ENCODE measurements around the gene TP53RK. TPM values are rescaled to one million over a fixed set of nuclear protein-coding genes. Genes with fewer than 3 reads are reported as not detected.

The TP53RK gene
- total and polyA plus RNA-seq, 2 of the 13 experiments (the other 11 are each of a cell fraction or from before 2014, with no cell fraction given): 12.9 to 25.5 TPM

DNA sequence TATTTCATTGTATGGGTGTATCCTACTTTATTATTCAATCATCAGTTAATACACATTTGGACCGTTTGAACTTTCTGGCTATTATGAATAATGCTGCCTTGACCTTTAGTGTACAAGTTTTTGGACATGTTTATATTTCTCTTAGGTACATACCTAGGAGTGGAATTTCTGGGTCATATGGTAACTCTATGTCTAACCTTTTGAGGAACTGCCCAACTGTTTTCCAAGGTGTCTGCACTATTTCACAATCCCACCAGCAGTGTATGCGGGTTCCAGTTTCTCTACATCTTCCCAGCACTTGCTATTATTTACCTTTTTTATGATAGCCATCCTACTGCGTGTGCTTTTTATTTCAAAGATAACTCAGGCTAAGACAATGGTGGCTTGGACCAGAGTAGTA is 23.6 kb downstream of the TP53RK start (continued):
- no peak for TF ChIP-seq ZNF790 (CRISPR knock-in tag; IDR thresholded peaks at IDR 0.05; ENCODE audit: borderline replicate concordance)
- TF ChIP-seq, protein P1, sequence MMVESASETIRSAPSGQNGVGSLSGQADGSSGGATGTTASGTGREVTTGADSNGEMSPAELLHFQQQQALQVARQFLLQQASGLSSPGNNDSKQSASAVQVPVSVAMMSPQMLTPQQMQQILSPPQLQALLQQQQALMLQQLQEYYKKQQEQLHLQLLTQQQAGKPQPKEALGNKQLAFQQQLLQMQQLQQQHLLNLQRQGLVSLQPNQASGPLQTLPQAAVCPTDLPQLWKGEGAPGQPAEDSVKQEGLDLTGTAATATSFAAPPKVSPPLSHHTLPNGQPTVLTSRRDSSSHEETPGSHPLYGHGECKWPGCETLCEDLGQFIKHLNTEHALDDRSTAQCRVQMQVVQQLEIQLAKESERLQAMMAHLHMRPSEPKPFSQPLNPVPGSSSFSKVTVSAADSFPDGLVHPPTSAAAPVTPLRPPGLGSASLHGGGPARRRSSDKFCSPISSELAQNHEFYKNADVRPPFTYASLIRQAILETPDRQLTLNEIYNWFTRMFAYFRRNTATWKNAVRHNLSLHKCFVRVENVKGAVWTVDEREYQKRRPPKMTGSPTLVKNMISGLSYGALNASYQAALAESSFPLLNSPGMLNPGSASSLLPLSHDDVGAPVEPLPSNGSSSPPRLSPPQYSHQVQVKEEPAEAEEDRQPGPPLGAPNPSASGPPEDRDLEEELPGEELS (CRISPR knock-in tag; IDR thresholded peaks at IDR 0.05): peak; percentile 13; the same call in 1 of the 2 replicates
- TF ChIP-seq, protein P2, sequence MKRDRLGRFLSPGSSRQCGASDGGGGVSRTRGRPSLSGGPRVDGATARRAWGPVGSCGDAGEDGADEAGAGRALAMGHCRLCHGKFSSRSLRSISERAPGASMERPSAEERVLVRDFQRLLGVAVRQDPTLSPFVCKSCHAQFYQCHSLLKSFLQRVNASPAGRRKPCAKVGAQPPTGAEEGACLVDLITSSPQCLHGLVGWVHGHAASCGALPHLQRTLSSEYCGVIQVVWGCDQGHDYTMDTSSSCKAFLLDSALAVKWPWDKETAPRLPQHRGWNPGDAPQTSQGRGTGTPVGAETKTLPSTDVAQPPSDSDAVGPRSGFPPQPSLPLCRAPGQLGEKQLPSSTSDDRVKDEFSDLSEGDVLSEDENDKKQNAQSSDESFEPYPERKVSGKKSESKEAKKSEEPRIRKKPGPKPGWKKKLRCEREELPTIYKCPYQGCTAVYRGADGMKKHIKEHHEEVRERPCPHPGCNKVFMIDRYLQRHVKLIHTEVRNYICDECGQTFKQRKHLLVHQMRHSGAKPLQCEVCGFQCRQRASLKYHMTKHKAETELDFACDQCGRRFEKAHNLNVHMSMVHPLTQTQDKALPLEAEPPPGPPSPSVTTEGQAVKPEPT (CRISPR knock-in tag; IDR thresholded peaks at IDR 0.05; ENCODE audit: low read depth): no peak
- TF ChIP-seq ZNF24 (IDR thresholded peaks at IDR 0.05): no peak
- no peak for TF ChIP-seq BRCA1 (CRISPR knock-in tag; IDR thresholded peaks at IDR 0.05)
- TF ChIP-seq MYC (CRISPR knock-in tag; IDR thresholded peaks at IDR 0.05; ENCODE audit: borderline replicate concordance): no peak
- peak; percentile 52 for TF ChIP-seq TEAD3 (CRISPR knock-in tag; optimal IDR thresholded peaks at IDR 0.05; ENCODE audit: borderline replicate concordance)
- no peak for TF ChIP-seq ZNF564 (CRISPR knock-in tag; IDR thresholded peaks at IDR 0.05)
- no peak for TF ChIP-seq ZSCAN31 (CRISPR knock-in tag; IDR thresholded peaks at IDR 0.05; ENCODE audit: low read depth)
- TF ChIP-seq TCF12 (IDR thresholded peaks at IDR 0.05): no peak
- no peak for TF ChIP-seq TCF12 (CRISPR knock-in tag; IDR thresholded peaks at IDR 0.05)
- TF ChIP-seq ZNF383 (CRISPR knock-in tag; IDR thresholded peaks at IDR 0.05; ENCODE audit: borderline replicate concordance): no peak
- peak; percentile 79 for TF ChIP-seq CEBPG (CRISPR knock-in tag; IDR thresholded peaks at IDR 0.05)
- no peak for TF ChIP-seq ZC3H4 (CRISPR knock-in tag; IDR thresholded peaks at IDR 0.05; ENCODE audit: borderline replicate concordance)
- TF ChIP-seq SIN3B (IDR thresholded peaks at IDR 0.05; ENCODE audit: low read length): no peak
- TF ChIP-seq ZNF496 (CRISPR knock-in tag; IDR thresholded peaks at IDR 0.05; ENCODE audit: insufficient replicate concordance): no peak
- no peak for TF ChIP-seq ZNF709 (CRISPR knock-in tag; IDR thresholded peaks at IDR 0.05)
- TF ChIP-seq NFE2 (CRISPR knock-in tag; IDR thresholded peaks at IDR 0.05): no peak
- no peak for TF ChIP-seq SMC3 (IDR thresholded peaks at IDR 0.05; ENCODE audit: low read length)
- no peak for TF ChIP-seq PLRG1 (conservative IDR thresholded peaks at IDR 0.05)
- TF ChIP-seq TARDBP (CRISPR knock-in tag; IDR thresholded peaks at IDR 0.05): peak; percentile 67; the same call in 1 of the 2 replicates
- TF ChIP-seq, protein P3, sequence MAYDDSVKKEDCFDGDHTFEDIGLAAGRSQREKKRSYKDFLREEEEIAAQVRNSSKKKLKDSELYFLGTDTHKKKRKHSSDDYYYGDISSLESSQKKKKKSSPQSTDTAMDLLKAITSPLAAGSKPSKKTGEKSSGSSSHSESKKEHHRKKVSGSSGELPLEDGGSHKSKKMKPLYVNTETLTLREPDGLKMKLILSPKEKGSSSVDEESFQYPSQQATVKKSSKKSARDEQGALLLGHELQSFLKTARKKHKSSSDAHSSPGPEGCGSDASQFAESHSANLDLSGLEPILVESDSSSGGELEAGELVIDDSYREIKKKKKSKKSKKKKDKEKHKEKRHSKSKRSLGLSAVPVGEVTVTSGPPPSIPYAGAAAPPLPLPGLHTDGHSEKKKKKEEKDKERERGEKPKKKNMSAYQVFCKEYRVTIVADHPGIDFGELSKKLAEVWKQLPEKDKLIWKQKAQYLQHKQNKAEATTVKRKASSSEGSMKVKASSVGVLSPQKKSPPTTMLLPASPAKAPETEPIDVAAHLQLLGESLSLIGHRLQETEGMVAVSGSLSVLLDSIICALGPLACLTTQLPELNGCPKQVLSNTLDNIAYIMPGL (CRISPR knock-in tag; IDR thresholded peaks at IDR 0.05; ENCODE audit: borderline replicate concordance in 1 of 2, low read depth in 1 of 2): no peak; a peak in 1 of 4 replicates
- no peak for TF ChIP-seq LCORL (IDR thresholded peaks at IDR 0.05)
- 0 out of 2 replicates have a peak, but pooled peaks have one; percentile 26 for TF ChIP-seq LCORL (CRISPR knock-in tag; IDR thresholded peaks at IDR 0.05)
- TF ChIP-seq PHF21A (CRISPR knock-in tag; IDR thresholded peaks at IDR 0.05): 0 out of 2 replicates have a peak, but pooled peaks have one; percentile 33
- TF ChIP-seq, protein P4, sequence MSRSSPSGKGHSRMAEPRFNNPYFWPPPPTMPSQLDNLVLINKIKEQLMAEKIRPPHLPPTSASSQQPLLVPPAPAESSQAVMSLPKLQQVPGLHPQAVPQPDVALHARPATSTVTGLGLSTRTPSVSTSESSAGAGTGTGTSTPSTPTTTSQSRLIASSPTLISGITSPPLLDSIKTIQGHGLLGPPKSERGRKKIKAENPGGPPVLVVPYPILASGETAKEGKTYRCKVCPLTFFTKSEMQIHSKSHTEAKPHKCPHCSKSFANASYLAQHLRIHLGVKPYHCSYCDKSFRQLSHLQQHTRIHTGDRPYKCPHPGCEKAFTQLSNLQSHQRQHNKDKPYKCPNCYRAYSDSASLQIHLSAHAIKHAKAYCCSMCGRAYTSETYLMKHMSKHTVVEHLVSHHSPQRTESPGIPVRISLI (CRISPR knock-in tag; IDR thresholded peaks at IDR 0.05; ENCODE audit: borderline replicate concordance): no peak
- TF ChIP-seq TRIM24 (CRISPR knock-in tag; IDR thresholded peaks at IDR 0.05): no peak

Measured in HepG2 (cell line).